Liver (tissue), 9 donors: Measurements from ENCODE around the gene ATP1A3. TPM values are rescaled to one million over a fixed set of nuclear protein-coding genes. Genes with fewer than 3 reads are reported as not detected.

ENCODE experiments used
- DNase-seq: peaks from one replicate; pipeline ENCODE4 v3.0.0-alpha.2; 2017; ENCODE audit warnings: low spot score
- H3K27ac ChIP-seq, 2 donors: one replicate each; pipeline ENCODE4 v1.7.0; 2013; ENCODE audit warnings: inconsistent platforms in 2 of 2, low read length in 2 of 2, control low read depth in 1 of 2, low read depth in 1 of 2, mild to moderate bottlenecking in 1 of 2
- H3K27me3 ChIP-seq, 4 donors: one replicate each; pipeline versions ENCODE4 v1.6.1 to v1.7.0; 2013; ENCODE audit warnings: low read length in 3 of 4, inconsistent platforms in 1 of 4, mild to moderate bottlenecking in 1 of 4, moderate library complexity in 1 of 4; ENCODE audit not compliant: control insufficient read depth in 4 of 4, insufficient read depth in 4 of 4
- H3K36me3 ChIP-seq, 4 donors: one replicate each; pipeline versions ENCODE4 v1.6.1 to v1.7.0; 2013; ENCODE audit warnings: low read length in 3 of 4, mild to moderate bottlenecking in 3 of 4, low read depth in 1 of 4, moderate library complexity in 1 of 4; ENCODE audit not compliant: control insufficient read depth in 4 of 4, insufficient read depth in 3 of 4
- H3K4me1 ChIP-seq, 4 donors: one replicate each; pipeline versions ENCODE4 v1.6.1 to v1.7.0; 2013; ENCODE audit warnings: low read length in 3 of 4, mild to moderate bottlenecking in 3 of 4, moderate library complexity in 1 of 4; ENCODE audit not compliant: control insufficient read depth in 4 of 4, insufficient read depth in 4 of 4
- H3K4me3 ChIP-seq, 3 donors: one replicate each; pipeline versions ENCODE4 v1.6.1 to v1.7.0; 2013; ENCODE audit warnings: low read length in 3 of 3, control low read depth in 1 of 3, low read depth in 1 of 3, mild to moderate bottlenecking in 1 of 3
- H3K9ac ChIP-seq, 2 donors: one replicate each; pipeline ENCODE4 v1.7.0; 2013; ENCODE audit warnings: low read length in 2 of 2, mild to moderate bottlenecking in 2 of 2, moderate library complexity in 2 of 2, control low read depth in 1 of 2, low read depth in 1 of 2
- H3K9me3 ChIP-seq, 4 donors: one replicate each; pipeline versions ENCODE4 v1.6.1 to v1.7.0; 2013; ENCODE audit warnings: low read length in 3 of 4; ENCODE audit not compliant: control insufficient read depth in 4 of 4
- ATF3 ChIP-seq: IDR thresholded peaks from 2 replicates; pipeline ENCODE4 v1.6.1; 2016; ENCODE audit warnings: antibody characterized with exemption
- CTCF ChIP-seq: fragments of 150-350 bp; IDR thresholded peaks from 2 replicates; pipeline ENCODE4 v1.5.1; 2017; ENCODE audit warnings: improper control_type of control experiment, low read depth, low read length; ENCODE audit not compliant: missing input control
- HNF4A ChIP-seq, 2 donors: conservative IDR thresholded peaks; 2 replicates each; pipeline ENCODE4 v1.6.1; 2016; ENCODE audit warnings: antibody characterized with exemption in 2 of 2, mild to moderate bottlenecking in 2 of 2
- JUND ChIP-seq, 2 donors: IDR thresholded peaks; 2 replicates each; pipeline ENCODE4 v1.6.1; 2016; ENCODE audit warnings: antibody characterized with exemption in 2 of 2
- REST ChIP-seq: IDR thresholded peaks from 2 replicates; pipeline ENCODE4 v1.6.1; 2016; ENCODE audit warnings: antibody characterized with exemption, mild to moderate bottlenecking
- RXRA ChIP-seq, 2 donors: IDR thresholded peaks; 2 replicates each; pipeline ENCODE4 v1.6.1; 2017 to 2018; ENCODE audit warnings: antibody characterized with exemption in 2 of 2, mild to moderate bottlenecking in 1 of 2
- TAF1 ChIP-seq: conservative IDR thresholded peaks from 2 replicates; pipeline ENCODE4 v1.6.1; 2016; ENCODE audit warnings: antibody characterized with exemption, mild to moderate bottlenecking
- YY1 ChIP-seq: IDR thresholded peaks from 2 replicates; pipeline ENCODE4 v1.6.1; 2016; ENCODE audit warnings: antibody characterized with exemption, mild to moderate bottlenecking
- ZBTB33 ChIP-seq: IDR thresholded peaks from 2 replicates; pipeline ENCODE4 v1.6.1; 2016; ENCODE audit warnings: antibody characterized with exemption
- WGBS: extraction: QIAGEN DNeasy Blood & Tissue Kit; methylation state at CpG from one replicate; pipeline ENCODE4 v1.1.7; 2013; 5-methylcytosine and 5-hydroxymethylcytosine counted together
- polyA plus RNA-seq, 2 donors: library from polyadenylated mRNA; stranded (reverse) in 1 of 2; unstranded in 1 of 2; fragments of 200-250 nt in 1 of 2; fragments of >200 nt in 1 of 2; fragmentation: Nextera tagmentation in 1 of 2; extraction: Ambion mirVana in 1 of 2; gene quantifications; one replicate each; pipeline versions ENCODE4 v1.2.1 to v1.2.3, GENCODE V29; 2013 to 2015
- total RNA-seq, 2 donors: library from RNA; depleted of rRNA; stranded (reverse); fragments of >200 nt; gene quantifications; one replicate each; pipeline ENCODE4 v1.2.3, GENCODE V29; 2014
- donor health status: healthy.
- donor health status: healthy.
- donor health status: healthy.
- donor health status: healthy.
- donor health status: healthy.

ATP1A3 gene
- total and polyA plus RNA-seq, 4 donors = 0.05 to 0.09 (median 0.08) TPM; not detected in 1

GRCh38 chr19:41921577-41922576 lies 72.2 kb downstream of the ATP1A3 start (continued):
- TF ChIP-seq ATF3 (no peak), RXRA (IDR thresholded peaks at IDR 0.05) (no peak)

- peaks cover 0 to 14% (median 8%) of the 10 kb centered on the region in 4 donors for H3K27me3 ChIP-seq
- H3K27ac ChIP-seq = no peak overlapping the region
- TF ChIP-seq RXRA (IDR thresholded peaks at IDR 0.05) = no peak
- TF ChIP-seq YY1 = no peak
- no peak for TF ChIP-seq ZBTB33
- no peak for TF ChIP-seq TAF1
- TF ChIP-seq REST = no peak
- no peak for TF ChIP-seq HNF4A (conservative IDR thresholded peaks at IDR 0.05)
- TF ChIP-seq CTCF = no peak
- TF ChIP-seq JUND (IDR thresholded peaks at IDR 0.05) = no peak
- no peak overlapping the region for H3K9ac ChIP-seq
- H3K4me3 ChIP-seq = no peak overlapping the region
- H3K36me3 ChIP-seq = no peaks in the 10 kb centered on the region
- 12% methylated on average over 26 of the region's 26 CpGs for WGBS
- DNase-seq = no peak
- no peaks in the 10 kb centered on the region for H3K4me1 ChIP-seq
- peaks cover 0 to 2% (median 0%) of the 10 kb centered on the region in 4 donors for H3K9me3 ChIP-seq
Measured at GRCh38 chr19:41920882-41921576, 73.0 kb downstream of the ATP1A3 start.
